A549 treated with CpdA at 1 μM for 4 hours (cell line): ENCODE data around the gene ZFYVE27. TPM values are rescaled to one million over a fixed set of nuclear protein-coding genes. Genes with fewer than 3 reads are reported as not detected.

Source experiments
- total RNA-seq: library from RNA; stranded (reverse); fragments of 200-300 nt; extraction: Qiagen RNA extraction; gene quantifications from 5 replicates; pipeline ENCODE4 v1.2.3, GENCODE V29; 2022; ENCODE audit warnings: low read depth

Gene ZFYVE27
- 20.9 to 25.1 TPM (median 23.4 TPM) in 5 replicates for total RNA-seq

GRCh38 chr10:97736902-97737769 is at the start of gene ZFYVE27:
Gene ZFYVE27, plus strand, starts transcription at chr10:97737128. Its CDS starts 1,350 bp downstream, at chr10:97738478.

GRCh38 chr10:97713339-97713825 is 23.5 kb upstream of the ZFYVE27 start, which contains the start of gene MARVELD1:
Gene MARVELD1, plus strand, starts transcription at chr10:97713730. Its CDS starts 147 bp downstream, at chr10:97713877.

GRCh38 chr10:97771913-97772823 is 35.2 kb downstream of the ZFYVE27 start, which contains the start of gene SFRP5:
Gene SFRP5, minus strand, starts transcription at chr10:97771999. Its CDS starts 166 bp downstream, at chr10:97771833.

Other genes with a start within 250 kb of the ZFYVE27 start
- 43.9 to 50.0 TPM (median 45.7 TPM) in 5 replicates for gene MMS19, start 238.7 kb upstream of the ZFYVE27 start, total RNA-seq
- 12.0 to 19.6 TPM (median 19.1 TPM) in 5 replicates for gene UBTD1, start 238.2 kb upstream of the ZFYVE27 start, total RNA-seq
- 2.5 to 4.8 TPM (median 4.0 TPM) in 5 replicates for gene ANKRD2, start 164.3 kb upstream of the ZFYVE27 start, total RNA-seq
- 0.81 to 2.0 TPM (median 1.3 TPM) in 5 replicates for gene HOGA1, start 152.7 kb upstream of the ZFYVE27 start, total RNA-seq
- gene C10orf62, start 147.4 kb upstream of the ZFYVE27 start, total RNA-seq: 0.12 TPM in 1 of 5 replicates, not detected in the others
- 3.7 to 9.1 TPM (median 7.8 TPM) in 5 replicates for gene MORN4, start 103.6 kb upstream of the ZFYVE27 start, total RNA-seq
- 25.8 to 31.9 TPM (median 30.9 TPM) in 5 replicates for gene PI4K2A, start 96.5 kb upstream of the ZFYVE27 start, total RNA-seq
- gene AVPI1, start 49.9 kb upstream of the ZFYVE27 start, total RNA-seq: 62.7 to 115 TPM (median 89.2 TPM) in 5 replicates
- gene MARVELD1, start 23.4 kb upstream of the ZFYVE27 start, total RNA-seq: 34.9 to 44.0 TPM (median 37.7 TPM) in 5 replicates
- gene SFRP5, start 34.9 kb downstream of the ZFYVE27 start, total RNA-seq: 1.2 to 3.0 TPM (median 2.4 TPM) in 5 replicates
- gene GOLGA7B, start 112.7 kb downstream of the ZFYVE27 start, total RNA-seq: 3.6 to 6.0 TPM (median 4.7 TPM) in 5 replicates